Smooth muscle cell (in vitro differentiated cells): ENCODE data around the gene PKD2L2. TPM values are rescaled to one million over a fixed set of nuclear protein-coding genes. Genes with fewer than 3 reads are reported as not detected.
"Not testable (repeated sequence)": the region's sequence is repeated elsewhere in the genome, so short reads cannot be mapped to it uniquely, and the experiment has no call there.

Experiments
- DNase-seq: peaks from one replicate; lab custom pipeline; 2025; ENCODE audit not compliant: unreplicated experiment; lab: John Stamatoyannopoulos, UW
- H2AFZ ChIP-seq: fragments of 200-600 bp; sonication (generic); 2 replicates; pipeline ENCODE4 v1.6.0; 2016; ENCODE audit warnings: antibody characterized with exemption, low read depth, mild to moderate bottlenecking
- H3F3A ChIP-seq: fragments of 200-600 bp; sonication (generic); 2 replicates; pipeline ENCODE4 v1.6.0; 2017; ENCODE audit warnings: antibody characterized with exemption, low read depth
- H3K27ac ChIP-seq: fragments of 200-600 bp; sonication (generic); 2 replicates; pipeline ENCODE4 v1.5.1; 2016; ENCODE audit warnings: low read depth, mild to moderate bottlenecking
- H3K27me3 ChIP-seq: fragments of 200-600 bp; sonication (generic); 2 replicates; pipeline ENCODE4 v1.6.1; 2016; ENCODE audit warnings: low read depth, mild to moderate bottlenecking
- H3K36me3 ChIP-seq: fragments of 200-600 bp; sonication (generic); 2 replicates; pipeline ENCODE4 v1.5.1; 2016; ENCODE audit warnings: low read depth
- H3K4me1 ChIP-seq: fragments of 200-600 bp; sonication (generic); 2 replicates; pipeline ENCODE4 v1.5.1; 2016; ENCODE audit warnings: low read depth
- H3K4me2 ChIP-seq: fragments of 200-600 bp; sonication (generic); 2 replicates; pipeline ENCODE4 v1.6.0; 2016; ENCODE audit warnings: mild to moderate bottlenecking
- H3K4me3 ChIP-seq: fragments of 200-600 bp; sonication (generic); 2 replicates; pipeline ENCODE4 v1.5.1; 2016; ENCODE audit warnings: mild to moderate bottlenecking
- H3K79me2 ChIP-seq: fragments of 200-600 bp; sonication (generic); 2 replicates; pipeline ENCODE4 v1.6.0; 2016; ENCODE audit warnings: low read depth, mild to moderate bottlenecking
- H3K9ac ChIP-seq: fragments of 200-600 bp; sonication (generic); 2 replicates; pipeline ENCODE4 v1.6.0; 2016; ENCODE audit warnings: low read depth
- H3K9me3 ChIP-seq: fragments of 200-600 bp; sonication (generic); replicated peaks from 2 replicates; pipeline ENCODE4 v1.5.1; 2016; ENCODE audit warnings: low read depth
- H4K20me1 ChIP-seq: fragments of 200-600 bp; sonication (generic); 2 replicates; pipeline ENCODE4 v1.6.0; 2016; ENCODE audit warnings: low read depth
- WGBS: methylation state at CpG from one replicate; pipeline ENCODE4 v1.1.7; 2016; ENCODE audit warnings: low lambda C conversion rate; 5-methylcytosine and 5-hydroxymethylcytosine counted together
- polyA plus RNA-seq: library from polyadenylated mRNA; unstranded; fragments of >200 nt; fragmentation: Nextera tagmentation; extraction: Ambion mirVana; gene quantifications from 2 replicates; pipeline ENCODE4 v1.2.1, GENCODE V29; 2016
- total RNA-seq: library from RNA; depleted of rRNA; stranded (reverse); fragments of >200 nt; gene quantifications from 2 replicates; pipeline ENCODE4 v1.2.3, GENCODE V29; 2014
- TF ChIP-seq, protein P1 (sequence below): fragments of 200-600 bp; sonication (generic); IDR thresholded peaks from 2 replicates; pipeline ENCODE4 v1.5.1; 2017; ENCODE audit warnings: borderline replicate concordance, mild to moderate bottlenecking, antibody characterized with exemption; ENCODE audit not compliant: insufficient read depth, poor library complexity, severe bottlenecking

The PKD2L2 gene
- total and polyA plus RNA-seq, 2 experiments from 2014 or later: 0.19 TPM; not detected in 1

DNA sequence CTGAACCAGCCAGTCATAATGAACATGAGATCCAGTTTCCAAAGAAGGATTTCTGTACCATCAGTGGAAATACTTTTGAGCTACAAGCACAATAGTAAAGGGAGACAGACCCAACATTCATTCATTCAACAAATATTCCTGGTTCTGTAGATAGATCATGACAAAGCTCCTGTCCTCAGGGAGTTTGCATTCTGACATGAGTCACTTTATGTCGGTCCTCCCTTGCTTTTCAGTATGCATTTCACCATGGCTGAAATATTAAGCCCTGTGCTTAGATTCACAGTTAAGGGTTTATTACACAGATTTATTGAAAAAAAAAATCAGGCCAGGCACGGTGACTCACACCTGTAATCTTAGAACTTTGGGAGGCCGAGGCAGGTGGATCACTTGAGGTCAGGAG, 27.0 kb upstream of the PKD2L2 start:
- H3K4me2 ChIP-seq: no peak overlapping the region
- TF ChIP-seq, protein P1, sequence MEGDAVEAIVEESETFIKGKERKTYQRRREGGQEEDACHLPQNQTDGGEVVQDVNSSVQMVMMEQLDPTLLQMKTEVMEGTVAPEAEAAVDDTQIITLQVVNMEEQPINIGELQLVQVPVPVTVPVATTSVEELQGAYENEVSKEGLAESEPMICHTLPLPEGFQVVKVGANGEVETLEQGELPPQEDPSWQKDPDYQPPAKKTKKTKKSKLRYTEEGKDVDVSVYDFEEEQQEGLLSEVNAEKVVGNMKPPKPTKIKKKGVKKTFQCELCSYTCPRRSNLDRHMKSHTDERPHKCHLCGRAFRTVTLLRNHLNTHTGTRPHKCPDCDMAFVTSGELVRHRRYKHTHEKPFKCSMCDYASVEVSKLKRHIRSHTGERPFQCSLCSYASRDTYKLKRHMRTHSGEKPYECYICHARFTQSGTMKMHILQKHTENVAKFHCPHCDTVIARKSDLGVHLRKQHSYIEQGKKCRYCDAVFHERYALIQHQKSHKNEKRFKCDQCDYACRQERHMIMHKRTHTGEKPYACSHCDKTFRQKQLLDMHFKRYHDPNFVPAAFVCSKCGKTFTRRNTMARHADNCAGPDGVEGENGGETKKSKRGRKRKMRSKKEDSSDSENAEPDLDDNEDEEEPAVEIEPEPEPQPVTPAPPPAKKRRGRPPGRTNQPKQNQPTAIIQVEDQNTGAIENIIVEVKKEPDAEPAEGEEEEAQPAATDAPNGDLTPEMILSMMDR: no peak
- H3F3A ChIP-seq: no peaks in the 10 kb centered on the region
- DNase-seq: no peak
- no peaks in the 10 kb centered on the region for H3K79me2 ChIP-seq
- H3K9ac ChIP-seq: no peak overlapping the region
- H3K27ac ChIP-seq: no peak overlapping the region
- no peaks in the 10 kb centered on the region for H3K36me3 ChIP-seq
- peaks cover 6% of the 10 kb centered on the region for H3K27me3 ChIP-seq
- no peaks in the 10 kb centered on the region for H4K20me1 ChIP-seq
- WGBS: 90% methylated on average over 3 of the region's 3 CpGs
- H3K9me3 ChIP-seq: no peaks in the 10 kb centered on the region
- H3K4me3 ChIP-seq: no peak overlapping the region
- H2AFZ ChIP-seq: no peak overlapping the region
- no peaks in the 10 kb centered on the region for H3K4me1 ChIP-seq

DNA sequence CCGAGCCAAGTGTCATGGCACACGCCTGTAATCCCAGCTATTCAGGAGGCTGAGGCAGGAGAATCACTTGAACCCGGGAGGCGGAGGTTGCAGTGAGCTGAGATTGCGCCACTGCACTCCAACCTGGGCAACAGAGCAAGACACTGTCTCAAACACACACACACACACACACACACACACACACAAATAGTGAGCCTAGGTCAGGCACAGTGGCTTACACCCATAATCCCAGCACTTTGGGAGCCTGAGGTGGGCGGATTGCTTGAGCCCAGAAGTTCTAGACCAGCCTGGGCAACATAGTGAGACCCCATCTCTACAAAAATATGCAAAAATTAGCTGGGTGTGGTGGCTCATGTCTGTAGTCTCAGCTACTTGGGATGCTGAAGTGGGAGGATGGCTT, 25.6 kb upstream of the PKD2L2 start:
- H3K27me3 ChIP-seq, H3K9ac ChIP-seq, H3K4me2 ChIP-seq, DNase-seq, H3K36me3 ChIP-seq, H3K4me3 ChIP-seq, H3F3A ChIP-seq, H3K79me2 ChIP-seq, H4K20me1 ChIP-seq, H2AFZ ChIP-seq, H3K9me3 ChIP-seq, H3K4me1 ChIP-seq, H3K27ac ChIP-seq: not testable (repeated sequence)
- WGBS: 89% methylated on average over 6 of the region's 6 CpGs

DNA sequence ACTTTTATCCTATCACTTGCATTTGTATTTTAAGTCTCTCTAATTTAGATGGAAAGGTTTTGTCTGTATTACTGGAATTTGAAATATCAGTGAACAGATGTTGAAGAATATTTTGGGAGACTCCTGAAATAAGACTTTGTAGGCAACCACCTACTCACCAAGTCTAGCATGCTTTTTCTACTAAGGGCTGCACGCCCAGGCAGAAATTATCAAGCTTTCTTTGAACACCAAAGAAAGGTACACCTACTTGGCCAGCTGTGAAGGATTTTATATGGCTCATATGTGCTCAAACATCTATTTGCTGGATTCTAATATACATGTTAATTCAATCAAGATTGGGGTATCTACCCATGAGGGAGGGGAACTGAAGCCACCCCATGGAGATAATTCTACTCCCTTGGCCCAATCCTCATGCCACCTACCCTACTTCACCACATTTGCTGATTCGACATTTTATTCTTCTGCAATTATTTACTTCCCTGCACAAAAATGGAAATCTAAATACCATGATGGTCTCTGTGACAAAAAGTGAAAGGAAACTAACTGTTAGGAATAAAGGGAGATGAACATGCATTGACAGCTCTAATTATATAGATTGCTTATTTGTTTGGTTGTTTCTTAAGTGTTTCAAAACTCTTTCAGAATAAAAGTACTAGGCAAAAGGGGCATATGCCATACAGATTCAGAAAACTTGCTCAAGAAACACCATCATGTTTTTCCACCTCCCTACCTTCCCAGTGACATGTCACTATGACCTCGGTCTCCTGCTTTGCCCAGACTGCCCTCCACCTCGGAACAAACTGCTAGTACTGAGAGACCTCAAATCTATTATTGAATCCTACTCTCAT, 22.5 kb upstream of the PKD2L2 start:
- H3K9me3 ChIP-seq: no peaks in the 10 kb centered on the region
- no peak overlapping the region for H3K4me2 ChIP-seq
- no peaks in the 10 kb centered on the region for H3K79me2 ChIP-seq
- TF ChIP-seq, protein P1: no peak
- H2AFZ ChIP-seq: no peak overlapping the region
- DNase-seq: no peak
- H3K4me1 ChIP-seq: no peaks in the 10 kb centered on the region
- no peak overlapping the region for H3K27ac ChIP-seq
- H3K4me3 ChIP-seq: no peak overlapping the region
- H3K27me3 ChIP-seq: peaks cover 12% of the 10 kb centered on the region
- 94% methylated on average over 4 of the region's 4 CpGs for WGBS
- no peaks in the 10 kb centered on the region for H3F3A ChIP-seq
- no peak overlapping the region for H3K9ac ChIP-seq
- no peaks in the 10 kb centered on the region for H4K20me1 ChIP-seq
- no peaks in the 10 kb centered on the region for H3K36me3 ChIP-seq

DNA sequence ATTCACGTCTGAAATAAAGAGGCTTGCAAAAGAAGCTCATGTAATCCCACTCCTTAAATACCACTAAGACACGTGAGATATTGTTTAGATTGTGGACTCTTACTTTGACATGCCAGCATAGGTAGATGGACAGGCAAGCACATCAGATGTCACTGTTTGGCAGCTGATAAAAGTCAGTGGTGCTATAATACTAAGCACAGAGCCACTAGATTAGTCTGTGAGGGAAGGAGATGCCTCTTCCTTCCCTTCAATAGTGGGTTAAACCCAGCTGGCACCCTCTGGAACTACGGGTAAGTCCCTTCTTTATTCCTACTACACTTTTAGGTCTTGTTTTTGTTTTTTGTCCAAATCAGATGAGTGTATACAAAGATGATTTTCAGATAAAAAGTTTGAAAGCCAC, 21.6 kb upstream of the PKD2L2 start, which contains the start of gene MYOT:
MYOT (plus strand) TSS at position 197 of the 400 bp plus-strand sequence. CDS start 2,792 bp downstream, outside the sequence.
- H4K20me1 ChIP-seq: no peaks in the 10 kb centered on the region
- 62% methylated on average over 3 of the region's 3 CpGs for WGBS
- H3K4me2 ChIP-seq: no peak within 1 kb of the TSS
- no peaks in the 10 kb centered on the region for H3K4me1 ChIP-seq
- TF ChIP-seq, protein P1: no peak
- H3K36me3 ChIP-seq: no peaks in the 10 kb centered on the region
- H3K79me2 ChIP-seq: no peaks in the 10 kb centered on the region
- H3F3A ChIP-seq: no peaks in the 10 kb centered on the region
- DNase-seq: no peak
- H3K9ac ChIP-seq: no peak within 1 kb of the TSS
- peaks cover 12% of the 10 kb centered on the region for H3K27me3 ChIP-seq
- no peak within 1 kb of the TSS for H3K27ac ChIP-seq
- H3K4me3 ChIP-seq: no peak within 1 kb of the TSS
- H2AFZ ChIP-seq: no peak within 1 kb of the TSS
- no peaks in the 10 kb centered on the region for H3K9me3 ChIP-seq
